Measurements from ENCODE around the gene PIK3R1.
A peak's percentile ranks its signal among the peaks of the same experiment; 100 is the strongest.

Gene PIK3R1

GRCh38 chr5:68217047-68217355 lies 1.4 kb downstream of the PIK3R1 start:
- DNase-seq: no peak
- H3K9me3 ChIP-seq (ENCODE audit: control insufficient read depth, low read length): no peaks in the 10 kb centered on the region
- H3K4me3 ChIP-seq (ENCODE audit: insufficient read depth, low read depth, low read length, poor library complexity, severe bottlenecking): peak overlapping the region; percentile 95
- H3K27me3 ChIP-seq (replicated peaks; ENCODE audit: control insufficient read depth, insufficient read depth, low read length, poor library complexity, severe bottlenecking): no peaks in the 10 kb centered on the region
- H3K27ac ChIP-seq (ENCODE audit: insufficient read depth, low read length, poor library complexity, severe bottlenecking): peak overlapping the region; percentile 91
- H3K4me1 ChIP-seq (ENCODE audit: control insufficient read depth, insufficient read depth, low read length, poor library complexity, severe bottlenecking): peaks cover 13% of the 10 kb centered on the region
- H3K36me3 ChIP-seq (ENCODE audit: control insufficient read depth, insufficient read depth, low read length): peaks cover 8% of the 10 kb centered on the region

GRCh38 chr5:68217528-68217927 lies 2.0 kb downstream of the PIK3R1 start:
- peak overlapping the region; percentile 95 for H3K4me3 ChIP-seq (ENCODE audit: insufficient read depth, low read depth, low read length, poor library complexity, severe bottlenecking)
- no peaks in the 10 kb centered on the region for H3K27me3 ChIP-seq (replicated peaks; ENCODE audit: control insufficient read depth, insufficient read depth, low read length, poor library complexity, severe bottlenecking)
- no peak for DNase-seq
- peaks cover 17% of the 10 kb centered on the region for H3K4me1 ChIP-seq (ENCODE audit: control insufficient read depth, insufficient read depth, low read length, poor library complexity, severe bottlenecking)
- no peaks in the 10 kb centered on the region for H3K9me3 ChIP-seq (ENCODE audit: control insufficient read depth, low read length)
- no peak overlapping the region for H3K27ac ChIP-seq (ENCODE audit: insufficient read depth, low read length, poor library complexity, severe bottlenecking)
- H3K36me3 ChIP-seq (ENCODE audit: control insufficient read depth, insufficient read depth, low read length): peaks cover 8% of the 10 kb centered on the region

GRCh38 chr5:68219161-68219816 lies 3.7 kb downstream of the PIK3R1 start:
- Histone ChIP-seq H3K9me3 (ENCODE audit: control insufficient read depth, low read length) (no peaks in the 10 kb centered on the region), H3K4me1 (ENCODE audit: control insufficient read depth, insufficient read depth, low read length, poor library complexity, severe bottlenecking) (peaks cover 26% of the 10 kb centered on the region), H3K27ac (ENCODE audit: insufficient read depth, low read length, poor library complexity, severe bottlenecking) (no peak overlapping the region), H3K4me3 (ENCODE audit: insufficient read depth, low read depth, low read length, poor library complexity, severe bottlenecking) (no peak overlapping the region), H3K36me3 (ENCODE audit: control insufficient read depth, insufficient read depth, low read length) (peaks cover 8% of the 10 kb centered on the region), H3K27me3 (replicated peaks; ENCODE audit: control insufficient read depth, insufficient read depth, low read length, poor library complexity, severe bottlenecking) (no peaks in the 10 kb centered on the region)
- DNase-seq: no peak

DNA sequence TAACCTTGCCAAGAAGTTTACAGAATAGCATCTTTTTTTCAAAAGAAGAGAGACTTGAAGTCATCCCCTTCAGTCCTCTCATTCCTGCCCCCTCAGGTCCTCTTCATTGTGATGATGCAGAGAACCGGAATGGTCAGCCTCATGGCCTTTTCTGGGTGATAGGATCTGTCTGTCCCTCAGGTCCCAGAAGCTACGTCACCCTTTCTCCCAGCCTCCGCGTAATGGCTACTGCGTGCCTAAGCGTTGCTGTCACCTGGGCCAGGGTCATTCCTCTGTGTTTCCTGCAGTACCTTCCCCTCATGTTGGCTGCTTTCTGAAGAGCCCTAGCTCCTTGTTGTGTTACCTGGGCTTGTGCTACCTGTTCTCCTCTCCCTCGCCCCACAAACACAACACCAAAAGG lies 4.7 kb downstream of the PIK3R1 start:
- Histone ChIP-seq H3K27ac (ENCODE audit: insufficient read depth, low read length, poor library complexity, severe bottlenecking) (no peak overlapping the region), H3K4me1 (ENCODE audit: control insufficient read depth, insufficient read depth, low read length, poor library complexity, severe bottlenecking) (peaks cover 28% of the 10 kb centered on the region), H3K36me3 (ENCODE audit: control insufficient read depth, insufficient read depth, low read length) (peaks cover 9% of the 10 kb centered on the region), H3K9me3 (ENCODE audit: control insufficient read depth, low read length) (no peaks in the 10 kb centered on the region), H3K4me3 (ENCODE audit: insufficient read depth, low read depth, low read length, poor library complexity, severe bottlenecking) (no peak overlapping the region), H3K27me3 (replicated peaks; ENCODE audit: control insufficient read depth, insufficient read depth, low read length, poor library complexity, severe bottlenecking) (no peaks in the 10 kb centered on the region)
- no peak for DNase-seq

DNA sequence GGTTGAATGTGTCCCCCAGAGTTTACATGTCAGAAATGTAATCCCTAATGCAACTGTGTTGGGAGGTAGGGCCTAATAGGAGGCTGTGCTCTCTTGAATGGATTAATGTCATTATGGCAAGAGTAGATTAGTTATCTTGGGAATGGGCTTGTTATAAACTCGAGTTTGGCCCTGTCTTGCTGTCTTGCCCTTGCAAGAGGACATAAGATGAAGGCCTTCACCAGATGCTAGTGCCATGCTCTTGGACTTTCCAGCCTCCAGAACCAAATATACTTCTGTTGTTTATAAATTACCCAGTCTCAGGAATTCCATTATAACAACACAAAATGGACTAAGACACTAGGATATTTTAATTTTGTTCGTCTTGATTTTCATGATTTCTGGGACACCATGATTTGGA lies 5.4 kb downstream of the PIK3R1 start:
- H3K4me1 ChIP-seq (ENCODE audit: control insufficient read depth, insufficient read depth, low read length, poor library complexity, severe bottlenecking): peaks cover 28% of the 10 kb centered on the region

DNA sequence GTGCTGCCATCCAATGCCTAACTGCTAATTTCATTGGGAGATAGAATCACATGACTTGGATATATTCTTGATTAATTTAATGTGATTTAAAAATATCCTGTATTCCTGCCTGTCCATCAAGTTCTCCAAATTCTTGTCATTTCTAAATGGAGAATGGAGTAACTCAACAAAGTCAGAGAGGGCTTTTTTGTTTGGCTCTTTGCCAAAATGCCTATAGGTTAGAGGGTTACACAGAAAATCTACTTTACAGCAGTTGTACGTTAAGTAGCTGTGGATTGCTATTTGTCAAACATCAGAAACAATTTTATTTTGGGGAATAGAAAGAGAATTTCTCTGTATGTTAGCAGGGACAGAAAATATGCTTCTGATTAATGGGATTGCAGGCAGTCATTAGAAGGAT lies 5.9 kb downstream of the PIK3R1 start:
- Histone ChIP-seq H3K9me3 (ENCODE audit: control insufficient read depth, low read length) (no peaks in the 10 kb centered on the region), H3K36me3 (ENCODE audit: control insufficient read depth, insufficient read depth, low read length) (peaks cover 16% of the 10 kb centered on the region), H3K27me3 (replicated peaks; ENCODE audit: control insufficient read depth, insufficient read depth, low read length, poor library complexity, severe bottlenecking) (no peaks in the 10 kb centered on the region), H3K27ac (ENCODE audit: insufficient read depth, low read length, poor library complexity, severe bottlenecking) (no peak overlapping the region), H3K4me1 (ENCODE audit: control insufficient read depth, insufficient read depth, low read length, poor library complexity, severe bottlenecking) (peaks cover 28% of the 10 kb centered on the region), H3K4me3 (ENCODE audit: insufficient read depth, low read depth, low read length, poor library complexity, severe bottlenecking) (no peak overlapping the region)
- no peak for DNase-seq

More for the DNA sequence above, 5.4 kb downstream of the PIK3R1 start:
- H3K9me3 ChIP-seq (ENCODE audit: control insufficient read depth, low read length): no peaks in the 10 kb centered on the region
- no peak for DNase-seq
- peaks cover 12% of the 10 kb centered on the region for H3K36me3 ChIP-seq (ENCODE audit: control insufficient read depth, insufficient read depth, low read length)
- H3K4me3 ChIP-seq (ENCODE audit: insufficient read depth, low read depth, low read length, poor library complexity, severe bottlenecking): no peak overlapping the region
- no peak overlapping the region for H3K27ac ChIP-seq (ENCODE audit: insufficient read depth, low read length, poor library complexity, severe bottlenecking)
- H3K27me3 ChIP-seq (replicated peaks; ENCODE audit: control insufficient read depth, insufficient read depth, low read length, poor library complexity, severe bottlenecking): no peaks in the 10 kb centered on the region

DNA sequence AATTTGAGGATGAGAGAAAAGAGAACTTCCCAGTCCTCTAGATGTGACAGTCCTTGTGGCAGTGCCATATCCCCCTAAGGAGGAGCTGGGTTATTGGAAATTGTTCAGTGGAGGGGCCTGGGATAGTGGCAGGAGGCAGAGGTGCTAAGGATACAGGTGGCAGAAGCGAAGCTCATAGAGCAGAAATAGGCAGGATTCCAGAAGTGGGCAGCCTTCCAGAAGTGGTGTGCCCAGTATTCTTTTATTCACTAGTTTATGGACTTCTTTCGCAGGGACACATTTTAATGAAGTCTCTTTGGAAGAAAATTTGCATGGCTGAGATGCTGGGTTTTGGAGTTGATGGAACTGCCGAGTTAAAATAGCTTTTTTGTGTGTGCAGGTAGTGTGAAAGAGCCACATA lies 6.8 kb downstream of the PIK3R1 start:
- Histone ChIP-seq H3K4me3 (ENCODE audit: insufficient read depth, low read depth, low read length, poor library complexity, severe bottlenecking) (no peak overlapping the region), H3K27ac (ENCODE audit: insufficient read depth, low read length, poor library complexity, severe bottlenecking) (no peak overlapping the region), H3K27me3 (replicated peaks; ENCODE audit: control insufficient read depth, insufficient read depth, low read length, poor library complexity, severe bottlenecking) (no peaks in the 10 kb centered on the region), H3K9me3 (ENCODE audit: control insufficient read depth, low read length) (no peaks in the 10 kb centered on the region), H3K36me3 (ENCODE audit: control insufficient read depth, insufficient read depth, low read length) (peaks cover 24% of the 10 kb centered on the region), H3K4me1 (ENCODE audit: control insufficient read depth, insufficient read depth, low read length, poor library complexity, severe bottlenecking) (peaks cover 24% of the 10 kb centered on the region)
- DNase-seq: no peak

DNA sequence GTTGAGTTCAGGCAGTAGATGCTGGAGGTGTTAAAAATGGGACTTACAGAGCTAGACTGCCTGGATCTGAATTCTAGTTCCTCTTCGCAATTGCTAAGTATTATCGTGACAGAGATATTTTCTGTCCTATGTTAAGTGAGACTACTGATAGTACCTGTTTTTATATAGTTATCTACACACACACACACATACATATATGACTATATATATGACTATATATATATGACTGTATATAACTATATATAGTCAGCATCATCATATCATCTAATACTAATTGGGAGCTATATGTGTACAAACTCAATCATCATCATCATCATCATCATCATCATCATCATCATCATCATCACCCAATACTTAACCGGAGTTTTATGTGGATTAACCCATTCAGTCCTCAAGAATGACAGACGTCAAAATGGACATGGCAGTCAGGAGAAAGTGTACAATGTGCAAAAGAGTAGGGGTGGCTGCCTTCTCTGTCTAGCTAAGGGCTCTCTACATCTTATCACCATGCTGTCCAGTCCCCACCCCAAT lies 7.3 kb downstream of the PIK3R1 start:
- H3K27ac ChIP-seq (ENCODE audit: insufficient read depth, low read length, poor library complexity, severe bottlenecking): no peak overlapping the region
- no peak for DNase-seq
- peaks cover 24% of the 10 kb centered on the region for H3K4me1 ChIP-seq (ENCODE audit: control insufficient read depth, insufficient read depth, low read length, poor library complexity, severe bottlenecking)
- H3K9me3 ChIP-seq (ENCODE audit: control insufficient read depth, low read length): no peaks in the 10 kb centered on the region
- H3K4me3 ChIP-seq (ENCODE audit: insufficient read depth, low read depth, low read length, poor library complexity, severe bottlenecking): no peak overlapping the region
- H3K36me3 ChIP-seq (ENCODE audit: control insufficient read depth, insufficient read depth, low read length): peaks cover 26% of the 10 kb centered on the region
- H3K27me3 ChIP-seq (replicated peaks; ENCODE audit: control insufficient read depth, insufficient read depth, low read length, poor library complexity, severe bottlenecking): no peaks in the 10 kb centered on the region

GRCh38 chr5:68223904-68224303 lies 8.3 kb downstream of the PIK3R1 start:
- H3K9me3 ChIP-seq (ENCODE audit: control insufficient read depth, low read length): no peaks in the 10 kb centered on the region
- peaks cover 24% of the 10 kb centered on the region for H3K4me1 ChIP-seq (ENCODE audit: control insufficient read depth, insufficient read depth, low read length, poor library complexity, severe bottlenecking)
- H3K4me3 ChIP-seq (ENCODE audit: insufficient read depth, low read depth, low read length, poor library complexity, severe bottlenecking): no peak overlapping the region
- H3K36me3 ChIP-seq (ENCODE audit: control insufficient read depth, insufficient read depth, low read length): peaks cover 29% of the 10 kb centered on the region
- H3K27me3 ChIP-seq (replicated peaks; ENCODE audit: control insufficient read depth, insufficient read depth, low read length, poor library complexity, severe bottlenecking): no peaks in the 10 kb centered on the region
- H3K27ac ChIP-seq (ENCODE audit: insufficient read depth, low read length, poor library complexity, severe bottlenecking): no peak overlapping the region
- no peak for DNase-seq

DNA sequence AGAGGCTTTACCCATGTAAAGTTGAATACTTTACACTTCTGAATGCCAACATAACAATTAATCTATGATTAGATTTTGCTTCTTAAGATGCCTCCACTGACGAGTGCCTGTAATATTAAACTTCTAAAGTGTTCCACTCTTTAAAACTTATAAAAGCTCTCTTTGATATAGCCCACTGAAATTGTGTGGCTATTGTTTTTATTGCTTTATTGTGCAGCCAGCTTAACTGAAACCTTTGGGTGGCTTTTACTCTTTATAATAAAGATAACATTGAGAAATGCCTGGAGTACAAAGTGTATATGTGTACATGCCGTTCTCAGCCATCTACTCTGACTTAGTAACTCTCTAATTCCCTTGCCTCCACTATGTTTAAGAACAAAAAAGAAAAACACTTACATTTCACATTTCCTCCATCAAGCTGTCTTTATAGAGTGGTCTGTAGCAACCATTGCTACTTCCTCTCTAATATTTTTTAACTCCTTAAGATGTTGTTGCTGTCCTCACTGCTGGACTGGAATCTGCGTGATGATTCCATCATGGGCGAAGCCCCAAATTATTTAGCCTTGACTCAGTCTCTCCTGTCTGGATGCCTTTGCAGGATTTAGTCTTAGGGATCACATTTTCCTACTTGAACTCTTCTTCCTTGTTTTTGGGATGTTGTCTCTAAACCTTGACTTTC lies 9.1 kb downstream of the PIK3R1 start:
- Histone ChIP-seq H3K27me3 (replicated peaks; ENCODE audit: control insufficient read depth, insufficient read depth, low read length, poor library complexity, severe bottlenecking) (no peaks in the 10 kb centered on the region), H3K4me3 (ENCODE audit: insufficient read depth, low read depth, low read length, poor library complexity, severe bottlenecking) (no peak overlapping the region), H3K27ac (ENCODE audit: insufficient read depth, low read length, poor library complexity, severe bottlenecking) (no peak overlapping the region), H3K9me3 (ENCODE audit: control insufficient read depth, low read length) (no peaks in the 10 kb centered on the region), H3K36me3 (ENCODE audit: control insufficient read depth, insufficient read depth, low read length) (peaks cover 29% of the 10 kb centered on the region), H3K4me1 (ENCODE audit: control insufficient read depth, insufficient read depth, low read length, poor library complexity, severe bottlenecking) (peaks cover 23% of the 10 kb centered on the region)
- DNase-seq: no peak
